WTC11 (cell line): ENCODE data around the gene LGALS3. TPM values are rescaled to one million over a fixed set of nuclear protein-coding genes. Genes with fewer than 3 reads are reported as not detected.

Experiments
- ATAC-seq: fragments of 200-7000 bp; cut with Tn5 transposase; 2 replicates; pipeline ENCODE4 v1.10.0; 2021; ENCODE audit warnings: mild to moderate bottlenecking, moderate library complexity
- CTCF ChIA-PET: fragments of 300-600 bp; sonication (Branson Sonifier 250); formaldehyde crosslinking; loops from one replicate; lab custom pipeline; 2021; ENCODE audit warnings: antibody characterized with exemption; lab: Charles Lee
- POLR2A ChIA-PET: fragments of 350-600 bp; sonication (Branson Sonifier 250); formaldehyde crosslinking; loops from one replicate; lab custom pipeline; 2021; ENCODE audit warnings: antibody characterized with exemption; lab: Charles Lee
- DNase-seq: peaks from one replicate; pipeline ENCODE4 v3.0.0; 2021; ENCODE audit warnings: low spot score
- H3K27ac Mint-ChIP-seq: 2 replicates; pipeline ENCODE4 v1.8.0; 2021; ENCODE audit warnings: mixed read lengths
- H3K27me3 Mint-ChIP-seq: 2 replicates; pipeline ENCODE4 v1.8.0; 2021; ENCODE audit warnings: low read depth, mild to moderate bottlenecking, moderate library complexity, mixed read lengths
- H3K36me3 Mint-ChIP-seq: 2 replicates; pipeline ENCODE4 v1.8.0; 2021; ENCODE audit warnings: mixed read lengths
- H3K4me1 Mint-ChIP-seq: 2 replicates; pipeline ENCODE4 v1.8.0; 2022; ENCODE audit warnings: mixed read lengths
- H3K4me3 Mint-ChIP-seq: 2 replicates; pipeline ENCODE4 v1.8.0; 2021; ENCODE audit warnings: mild to moderate bottlenecking, moderate library complexity, mixed read lengths
- H3K9me3 Mint-ChIP-seq: 2 replicates; pipeline ENCODE4 v1.8.0; 2021; ENCODE audit warnings: mixed read lengths
- CBFB ChIP-seq: sonication (generic); formaldehyde crosslinking; IDR thresholded peaks from 2 replicates; pipeline ENCODE4 v1.8.1; 2022; ENCODE audit warnings: mild to moderate bottlenecking, low read depth, missing genetic modification reagents
- FOXP4 ChIP-seq: sonication (generic); formaldehyde crosslinking; IDR thresholded peaks from 2 replicates; pipeline ENCODE4 v1.8.0; 2022; ENCODE audit warnings: mild to moderate bottlenecking, missing genetic modification reagents
- GABPB1 ChIP-seq: sonication (generic); formaldehyde crosslinking; IDR thresholded peaks from 2 replicates; pipeline ENCODE4 v1.8.1; 2023; ENCODE audit warnings: mild to moderate bottlenecking, missing genetic modification reagents
- JAZF1 ChIP-seq: fragments of 250-450 bp; sonication (Bioruptor Pico); IDR thresholded peaks from 2 replicates; pipeline ENCODE4 v1.9.0; 2021; ENCODE audit warnings: moderate library complexity, mild to moderate bottlenecking, inconsistent platforms
- NFYB ChIP-seq: sonication (generic); formaldehyde crosslinking; conservative IDR thresholded peaks from 2 replicates; pipeline ENCODE4 v1.8.0; 2022; ENCODE audit warnings: low read depth, missing genetic modification reagents
- NR1H2 ChIP-seq: sonication (generic); formaldehyde crosslinking; IDR thresholded peaks from 2 replicates; pipeline ENCODE4 v1.9.0; 2021; ENCODE audit warnings: mild to moderate bottlenecking, moderate library complexity, missing genetic modification reagents
- PRDM15 ChIP-seq: sonication (generic); formaldehyde crosslinking; IDR thresholded peaks from 2 replicates; pipeline ENCODE4 v1.8.0; 2022; ENCODE audit warnings: missing genetic modification reagents
- PREB ChIP-seq: sonication (generic); formaldehyde crosslinking; IDR thresholded peaks from 2 replicates; pipeline ENCODE4 v1.8.1; 2022; ENCODE audit warnings: mild to moderate bottlenecking, missing genetic modification reagents, moderate library complexity, borderline replicate concordance
- USF1 ChIP-seq: sonication (generic); formaldehyde crosslinking; IDR thresholded peaks from 2 replicates; pipeline ENCODE4 v1.8.0; 2022; ENCODE audit warnings: mild to moderate bottlenecking, missing genetic modification reagents
- USF2 ChIP-seq: sonication (generic); formaldehyde crosslinking; IDR thresholded peaks from 2 replicates; pipeline ENCODE4 v1.8.1; 2023; ENCODE audit warnings: mild to moderate bottlenecking, missing genetic modification reagents, moderate library complexity
- ZBTB43 ChIP-seq: sonication (generic); formaldehyde crosslinking; IDR thresholded peaks from 2 replicates; pipeline ENCODE4 v1.8.1; 2023; ENCODE audit warnings: mild to moderate bottlenecking, missing genetic modification reagents
- ZNF219 ChIP-seq: sonication (generic); formaldehyde crosslinking; IDR thresholded peaks from 2 replicates; pipeline ENCODE4 v1.8.0; 2023; ENCODE audit warnings: missing genetic modification reagents, mild to moderate bottlenecking, borderline replicate concordance
- ZNF425 ChIP-seq: fragments of 250-450 bp; sonication (Bioruptor Pico); conservative IDR thresholded peaks from 2 replicates; pipeline ENCODE4 v1.9.0; 2021; ENCODE audit warnings: mild to moderate bottlenecking
- total RNA-seq: library from RNA; stranded (reverse); gene quantifications from 3 replicates; pipeline ENCODE4 v1.2.3, GENCODE V29; 2021

LGALS3 gene
- total RNA-seq, 1 experiment from 2014 or later: 5.8 TPM

GRCh38 chr14:55086938-55087337 lies 42.1 kb upstream of the LGALS3 start:
- Mint-ChIP-seq H3K27ac (no peak overlapping the region), H3K36me3 (no peaks in the 10 kb centered on the region), H3K4me3 (no peak overlapping the region), H3K9me3 (peaks cover 4% of the 10 kb centered on the region; the same call in 1 of the 2 replicates), H3K27me3 (no peaks in the 10 kb centered on the region), H3K4me1 (no peaks in the 10 kb centered on the region)
- no peak for ATAC-seq
- ChIA-PET POLR2A (interaction anchor here (0.7 kb wide), 1 partner anchor 9 kb away, joined by 4 read pairs; no protein-coding TSS in a partner anchor), CTCF (interaction anchor here (1.3 kb wide), 1 partner anchor 51 kb away, joined by 5 read pairs; no protein-coding TSS in a partner anchor)
- TF ChIP-seq JAZF1 (CRISPR knock-in tag) (no peak), NFYB (CRISPR knock-in tag) (peak; percentile 47)
- DNase-seq: no peak

GRCh38 chr14:55088356-55088755 lies 40.7 kb upstream of the LGALS3 start:
- Mint-ChIP-seq H3K4me1 (no peaks in the 10 kb centered on the region), H3K27ac (no peak overlapping the region), H3K4me3 (no peak overlapping the region), H3K36me3 (no peaks in the 10 kb centered on the region), H3K27me3 (no peaks in the 10 kb centered on the region), H3K9me3 (peaks cover 4% of the 10 kb centered on the region; the same call in 1 of the 2 replicates)
- no peak for DNase-seq
- ChIA-PET CTCF (interaction anchor here (1.4 kb wide), 1 partner anchor 14 kb away, joined by 3 read pairs; no protein-coding TSS in a partner anchor), POLR2A (no interaction called here)
- no peak for TF ChIP-seq JAZF1 (CRISPR knock-in tag)
- TF ChIP-seq GABPB1 (CRISPR knock-in tag): no peak
- no peak for TF ChIP-seq USF1 (CRISPR knock-in tag)
- no peak for TF ChIP-seq NFYB (CRISPR knock-in tag)
- no peak for TF ChIP-seq ZNF425 (CRISPR knock-in tag)
- no peak for ATAC-seq

GRCh38 chr14:55092341-55092740 lies 36.7 kb upstream of the LGALS3 start:
- Mint-ChIP-seq H3K27ac (no peak overlapping the region), H3K27me3 (no peaks in the 10 kb centered on the region), H3K9me3 (no peaks in the 10 kb centered on the region), H3K4me1 (peaks cover 4% of the 10 kb centered on the region), H3K4me3 (no peak overlapping the region), H3K36me3 (no peaks in the 10 kb centered on the region)
- ATAC-seq: no peak
- POLR2A ChIA-PET: interaction anchor here (0.6 kb wide), 1 partner anchor 177 kb away, joined by 3 read pairs; no protein-coding TSS in a partner anchor
- CTCF ChIA-PET: interaction anchor here (0.6 to 4.3 kb wide), 5 partner anchors 11 to 100 kb away, joined by 3 to 18 read pairs (median 4); no protein-coding TSS in a partner anchor
- no peak for DNase-seq
- TF ChIP-seq GABPB1 (CRISPR knock-in tag) (no peak), FOXP4 (CRISPR knock-in tag) (no peak), ZNF219 (CRISPR knock-in tag) (no peak), PRDM15 (no peak), ZBTB43 (CRISPR knock-in tag) (no peak), CBFB (CRISPR knock-in tag) (no peak), USF2 (no peak), PREB (CRISPR knock-in tag) (no peak), NR1H2 (CRISPR knock-in tag) (no peak)
